ENCODE results near the gene CRYL1. TPM values are rescaled to one million over a fixed set of nuclear protein-coding genes. Genes with fewer than 3 reads are reported as not detected.

CRYL1 gene
- total RNA-seq, 1 experiment from 2014 or later, result 3.7 TPM

DNA sequence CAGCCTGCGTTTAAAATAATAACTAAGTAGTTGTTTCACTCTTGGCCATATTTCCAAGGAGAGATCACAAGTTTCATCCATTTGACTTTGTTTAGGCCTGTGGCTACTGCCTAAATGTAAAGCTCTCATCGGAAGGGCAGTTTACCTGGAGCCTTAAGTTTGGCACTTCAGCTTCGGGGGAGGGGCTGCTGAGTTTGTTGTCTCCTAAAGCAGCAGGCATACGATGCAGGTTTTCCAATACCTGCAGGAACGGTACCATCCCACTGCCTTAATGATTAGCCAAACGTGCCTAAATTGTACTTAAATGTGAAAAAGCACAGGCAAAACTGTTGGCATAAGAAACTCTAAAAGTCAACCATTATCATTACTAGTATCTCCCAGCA is 63.1 kb downstream of the CRYL1 start:
- no peak overlapping the region for H2BK12ac ChIP-seq (ENCODE audit: insufficient read length, low read depth, low read length)

More for the DNA sequence above, 63.1 kb downstream of the CRYL1 start:
- no peak for DNase-seq
- H3K4me1 Mint-ChIP-seq, result peaks cover 19 to 25% of the 10 kb centered on the region in 2 experiments
- no peak overlapping the region for H3K9ac ChIP-seq (ENCODE audit: extremely low read depth, insufficient read length, low read length)
- H3K27me3 Mint-ChIP-seq (ENCODE audit: low read depth), result no peaks in the 10 kb centered on the region; the same call in 1 of the 2 replicates
- no peaks in the 10 kb centered on the region for H3K79me1 ChIP-seq (ENCODE audit: insufficient read depth, low read depth, low read length, poor library complexity, severe bottlenecking)
- TF ChIP-seq, protein P1, sequence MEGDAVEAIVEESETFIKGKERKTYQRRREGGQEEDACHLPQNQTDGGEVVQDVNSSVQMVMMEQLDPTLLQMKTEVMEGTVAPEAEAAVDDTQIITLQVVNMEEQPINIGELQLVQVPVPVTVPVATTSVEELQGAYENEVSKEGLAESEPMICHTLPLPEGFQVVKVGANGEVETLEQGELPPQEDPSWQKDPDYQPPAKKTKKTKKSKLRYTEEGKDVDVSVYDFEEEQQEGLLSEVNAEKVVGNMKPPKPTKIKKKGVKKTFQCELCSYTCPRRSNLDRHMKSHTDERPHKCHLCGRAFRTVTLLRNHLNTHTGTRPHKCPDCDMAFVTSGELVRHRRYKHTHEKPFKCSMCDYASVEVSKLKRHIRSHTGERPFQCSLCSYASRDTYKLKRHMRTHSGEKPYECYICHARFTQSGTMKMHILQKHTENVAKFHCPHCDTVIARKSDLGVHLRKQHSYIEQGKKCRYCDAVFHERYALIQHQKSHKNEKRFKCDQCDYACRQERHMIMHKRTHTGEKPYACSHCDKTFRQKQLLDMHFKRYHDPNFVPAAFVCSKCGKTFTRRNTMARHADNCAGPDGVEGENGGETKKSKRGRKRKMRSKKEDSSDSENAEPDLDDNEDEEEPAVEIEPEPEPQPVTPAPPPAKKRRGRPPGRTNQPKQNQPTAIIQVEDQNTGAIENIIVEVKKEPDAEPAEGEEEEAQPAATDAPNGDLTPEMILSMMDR (conservative IDR thresholded peaks at IDR 0.05), result no peak
- no peak overlapping the region for H3K56ac ChIP-seq (ENCODE audit: insufficient read length, low read depth, low read length)
- H4K20me1 ChIP-seq (ENCODE audit: control insufficient read depth, insufficient read depth, insufficient read length), result no peaks in the 10 kb centered on the region
- H3T11ph ChIP-seq (ENCODE audit: low read length), result no peak overlapping the region
- no peak overlapping the region for H4K8ac ChIP-seq (replicated peaks; ENCODE audit: insufficient read length, low read depth, low read length)
- H3K36me3 Mint-ChIP-seq (ENCODE audit: insufficient read depth in 1 of 3, low read depth in 3 of 3), result peaks cover 0 to 3% (median 0%) of the 10 kb centered on the region in 3 experiments; a peak in 1 of 7 replicates
- no peak overlapping the region for H3K14ac ChIP-seq (ENCODE audit: insufficient read depth, low read length)
- H3K27ac Mint-ChIP-seq, result no peak overlapping the region
- H2AK5ac ChIP-seq (ENCODE audit: insufficient read length, low read length), result no peak overlapping the region
- H3K9me3 Mint-ChIP-seq, result no peaks in the 10 kb centered on the region; a peak in 1 of 5 replicates
- no peak overlapping the region for H3K18ac ChIP-seq (ENCODE audit: insufficient read length, low read depth, low read length)
- no peaks in the 10 kb centered on the region for H3K9me3 ChIP-seq (ENCODE audit: control insufficient read depth, low read depth, low read length)
- no peak overlapping the region for H3K27ac ChIP-seq (ENCODE audit: insufficient read length, low read depth, low read length)
- H3K23ac ChIP-seq (ENCODE audit: insufficient read length, low read depth, low read length), result no peak overlapping the region
- H2AFZ ChIP-seq (ENCODE audit: low read length), result no peak overlapping the region
- no peak overlapping the region for H2BK15ac ChIP-seq (ENCODE audit: low read depth, low read length)
- no CpG with 5 or more reads among the region's 6 CpGs for WGBS (ENCODE audit: extremely low coverage, insufficient read length, low lambda C conversion rate)
- H4K5ac ChIP-seq (ENCODE audit: insufficient read length, low read depth, low read length), result no peak overlapping the region
- H2BK5ac ChIP-seq (ENCODE audit: insufficient read length, low read length), result no peak overlapping the region
- H3K23me2 ChIP-seq (ENCODE audit: insufficient read length, low read depth, low read length, poor library complexity, severe bottlenecking), result no peaks in the 10 kb centered on the region
- H2BK120ac ChIP-seq (ENCODE audit: low read depth, low read length, poor library complexity, severe bottlenecking), result no peak overlapping the region
- no peak overlapping the region for H3K4me3 Mint-ChIP-seq
- H3K4me1 ChIP-seq (ENCODE audit: insufficient read depth, low read length), result peaks cover 8% of the 10 kb centered on the region; the same call in 1 of the 2 replicates
- no peaks in the 10 kb centered on the region for H3K79me2 ChIP-seq (ENCODE audit: insufficient read depth, low read length)
- no peak overlapping the region for H2BK20ac ChIP-seq (ENCODE audit: low read depth, low read length, poor library complexity, severe bottlenecking)
- H3K27me3 ChIP-seq (ENCODE audit: insufficient read depth, low read length), result no peaks in the 10 kb centered on the region
- H4K91ac ChIP-seq (ENCODE audit: insufficient read length, low read depth, low read length), result no peak overlapping the region
- H3K4me2 ChIP-seq (ENCODE audit: insufficient read depth, insufficient read length, low read length), result no peak overlapping the region
- no peak overlapping the region for H3K4ac ChIP-seq (ENCODE audit: low read depth, low read length)
